ENCODE measurements around the gene IFNGR1. TPM values are rescaled to one million over a fixed set of nuclear protein-coding genes. Genes with fewer than 3 reads are reported as not detected.
A peak's percentile ranks its signal among the peaks of the same experiment; 100 is the strongest.

The IFNGR1 gene
- total RNA-seq, 2 donors from 2014 or later, result 23.7 to 30.2 TPM

- Histone ChIP-seq H3K27ac (ENCODE audit: low read depth, low read length) (no peak overlapping the region), H3K9ac (ENCODE audit: extremely low read depth, low read length, poor library complexity, severe bottlenecking) (no peak overlapping the region), H3K4me3 (ENCODE audit: low read length) (no peak overlapping the region), H3K9me3 (ENCODE audit: control insufficient read depth, low read length) (peaks cover 55% of the 10 kb centered on the region), H3K27me3 (ENCODE audit: control insufficient read depth, insufficient read depth, low read length, poor library complexity, severe bottlenecking) (no peaks in the 10 kb centered on the region), H3K4me1 (ENCODE audit: control insufficient read depth, insufficient read depth, low read length) (no peaks in the 10 kb centered on the region), H3K36me3 (ENCODE audit: control insufficient read depth, insufficient read depth, low read length) (peaks cover 81% of the 10 kb centered on the region)
- Mint-ChIP-seq H3K4me3 (no peak overlapping the region), H3K4me1 (no peaks in the 10 kb centered on the region), H3K9me3 (peaks cover 47% of the 10 kb centered on the region), H3K36me3 (ENCODE audit: low read depth) (peaks cover 84% of the 10 kb centered on the region), H3K27me3 (ENCODE audit: insufficient read depth) (no peaks in the 10 kb centered on the region), H3K27ac (no peak overlapping the region)
- no peak for TF ChIP-seq CTCF (conservative IDR thresholded peaks at IDR 0.05)
- 80 to 97% methylated on average over 1 of the region's 1 CpG for WGBS, 2 experiments (ENCODE audit: insufficient coverage in 1 of 2, insufficient read length in 1 of 2)
- no peak for DNase-seq
Measured at GRCh38 chr6:137206577-137206976, 12.6 kb downstream of the IFNGR1 start.

GRCh38 chr6:137203256-137203655 is 15.9 kb downstream of the IFNGR1 start:
- Mint-ChIP-seq H3K4me3 (no peak overlapping the region), H3K36me3 (ENCODE audit: low read depth) (peaks cover 72% of the 10 kb centered on the region), H3K4me1 (no peaks in the 10 kb centered on the region), H3K27ac (no peak overlapping the region), H3K9me3 (peaks cover 21% of the 10 kb centered on the region), H3K27me3 (ENCODE audit: insufficient read depth) (no peaks in the 10 kb centered on the region)
- peaks cover 89% of the 10 kb centered on the region for H3K36me3 ChIP-seq (ENCODE audit: control insufficient read depth, insufficient read depth, low read length)
- TF ChIP-seq CTCF (conservative IDR thresholded peaks at IDR 0.05), result no peak
- peaks cover 41% of the 10 kb centered on the region for H3K9me3 ChIP-seq (ENCODE audit: control insufficient read depth, low read length)
- 92 to 100% methylated on average over 1 to 2 of the region's 2 CpGs for WGBS, 2 experiments (ENCODE audit: insufficient coverage in 1 of 2, insufficient read length in 1 of 2)
- H3K9ac ChIP-seq (ENCODE audit: extremely low read depth, low read length, poor library complexity, severe bottlenecking), result no peak overlapping the region
- no peak overlapping the region for H3K4me3 ChIP-seq (ENCODE audit: low read length)
- H3K27ac ChIP-seq (ENCODE audit: low read depth, low read length), result no peak overlapping the region
- no peaks in the 10 kb centered on the region for H3K27me3 ChIP-seq (ENCODE audit: control insufficient read depth, insufficient read depth, low read length, poor library complexity, severe bottlenecking)
- no peaks in the 10 kb centered on the region for H3K4me1 ChIP-seq (ENCODE audit: control insufficient read depth, insufficient read depth, low read length)
- no peak for DNase-seq

DNA sequence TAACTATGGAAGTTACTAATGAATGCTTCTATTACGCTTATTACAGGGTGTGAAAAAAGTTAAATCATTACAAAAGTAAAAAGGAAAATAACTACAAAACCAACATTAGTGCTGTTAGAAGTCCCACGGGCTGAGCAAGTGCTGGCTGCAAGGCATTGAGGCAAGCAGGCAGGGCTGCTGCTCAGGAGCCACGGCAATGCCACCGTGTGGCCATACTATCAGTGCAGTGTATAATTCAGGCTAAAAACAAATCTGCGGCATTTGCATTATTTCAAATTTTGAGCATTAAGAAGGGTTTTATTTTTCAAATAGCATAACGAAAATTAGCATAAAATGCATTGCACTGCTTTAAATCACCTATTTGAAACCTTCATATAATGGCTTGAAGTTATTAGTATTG is 17.1 kb downstream of the IFNGR1 start:
- peak; percentile 60 for TF ChIP-seq CTCF (conservative IDR thresholded peaks at IDR 0.05)
- no peak overlapping the region for H3K9ac ChIP-seq (ENCODE audit: extremely low read depth, low read length, poor library complexity, severe bottlenecking)
- Mint-ChIP-seq H3K36me3 (ENCODE audit: low read depth) (peaks cover 70% of the 10 kb centered on the region), H3K27ac (no peak overlapping the region), H3K27me3 (ENCODE audit: insufficient read depth) (no peaks in the 10 kb centered on the region), H3K4me3 (no peak overlapping the region), H3K9me3 (peaks cover 12% of the 10 kb centered on the region), H3K4me1 (no peaks in the 10 kb centered on the region)
- no peaks in the 10 kb centered on the region for H3K27me3 ChIP-seq (ENCODE audit: control insufficient read depth, insufficient read depth, low read length, poor library complexity, severe bottlenecking)
- WGBS, 2 experiments (ENCODE audit: insufficient coverage in 1 of 2, insufficient read length in 1 of 2), result 83 to 92% methylated on average over 4 to 6 of the region's 6 CpGs
- DNase-seq, result no peak
- peaks cover 38% of the 10 kb centered on the region for H3K9me3 ChIP-seq (ENCODE audit: control insufficient read depth, low read length)
- H3K36me3 ChIP-seq (ENCODE audit: control insufficient read depth, insufficient read depth, low read length), result peaks cover 94% of the 10 kb centered on the region
- H3K4me3 ChIP-seq (ENCODE audit: low read length), result no peak overlapping the region
- H3K4me1 ChIP-seq (ENCODE audit: control insufficient read depth, insufficient read depth, low read length), result no peaks in the 10 kb centered on the region
- no peak overlapping the region for H3K27ac ChIP-seq (ENCODE audit: low read depth, low read length)
